Mesenchymal stem cell (in vitro differentiated cells and primary cell): ENCODE data around the gene COL23A1.

Experiments
- DNase-seq: peaks from one replicate; pipeline ENCODE4 v3.0.0-alpha.2; 2013
- H2AFZ ChIP-seq: one replicate; pipeline ENCODE4 v1.6.1; 2013; ENCODE audit warnings: low read depth, mild to moderate bottlenecking, control low read depth, inconsistent platforms, low read length, moderate library complexity
- H2AK5ac ChIP-seq: 2 replicates; pipeline ENCODE4 v1.6.1; 2013; ENCODE audit warnings: low read length, moderate library complexity, mild to moderate bottlenecking, inconsistent platforms; ENCODE audit not compliant: severe bottlenecking
- H2BK120ac ChIP-seq: one replicate; pipeline ENCODE4 v1.6.1; 2013; ENCODE audit warnings: low read depth, mild to moderate bottlenecking, inconsistent platforms, low read length, moderate library complexity
- H2BK12ac ChIP-seq, 2 experiments: one replicate each; pipeline ENCODE4 v1.6.1; 2013; ENCODE audit warnings: inconsistent platforms in 2 of 2, low read length in 2 of 2, mild to moderate bottlenecking in 2 of 2, moderate library complexity in 2 of 2, control low read depth in 1 of 2
- H2BK15ac ChIP-seq: one replicate; pipeline ENCODE4 v1.6.1; 2013; ENCODE audit warnings: mild to moderate bottlenecking, low read depth, inconsistent platforms; ENCODE audit not compliant: poor library complexity, severe bottlenecking
- H2BK5ac ChIP-seq: 2 replicates; pipeline ENCODE4 v1.6.1; 2013; ENCODE audit warnings: low read depth, mild to moderate bottlenecking, low read length, control low read depth, inconsistent platforms; ENCODE audit not compliant: poor library complexity, severe bottlenecking
- H3K14ac ChIP-seq, 2 experiments: one replicate each; pipeline ENCODE4 v1.6.1; 2013; ENCODE audit warnings: inconsistent platforms in 2 of 2, low read length in 2 of 2, control low read depth in 1 of 2, mild to moderate bottlenecking in 1 of 2, moderate library complexity in 1 of 2
- H3K18ac ChIP-seq, 2 experiments: one replicate each; pipeline ENCODE4 v1.6.1; 2013; ENCODE audit warnings: inconsistent platforms in 2 of 2, low read length in 2 of 2, control low read depth in 1 of 2, low read depth in 1 of 2, mild to moderate bottlenecking in 1 of 2
- H3K23ac ChIP-seq, 2 experiments: one replicate each; pipeline ENCODE4 v1.6.1; 2013; ENCODE audit warnings: inconsistent platforms in 2 of 2, low read length in 2 of 2, mild to moderate bottlenecking in 2 of 2, moderate library complexity in 2 of 2, control low read depth in 1 of 2
- H3K27ac ChIP-seq: 2 replicates; pipeline ENCODE4 v1.5.1; 2013; ENCODE audit warnings: mild to moderate bottlenecking, moderate library complexity, low read length, control low read depth, inconsistent platforms; ENCODE audit not compliant: poor library complexity, severe bottlenecking
- H3K27me3 ChIP-seq, 2 experiments: 2 replicates each; pipeline versions ENCODE4 v1.6.1 to v1.7.0; 2013; ENCODE audit warnings: low read length in 2 of 2, mild to moderate bottlenecking in 2 of 2, moderate library complexity in 2 of 2, control low read depth in 1 of 2, inconsistent platforms in 1 of 2; ENCODE audit not compliant: control insufficient read depth in 1 of 2, insufficient read depth in 1 of 2
- H3K36me3 ChIP-seq, 2 experiments: 2 replicates each; pipeline versions ENCODE4 v1.6.1 to v1.7.0; 2013; ENCODE audit warnings: low read length in 2 of 2, control low read depth in 1 of 2, inconsistent platforms in 1 of 2, low read depth in 1 of 2, mild to moderate bottlenecking in 1 of 2; ENCODE audit not compliant: insufficient read depth in 2 of 2, control insufficient read depth in 1 of 2
- H3K4ac ChIP-seq, 2 experiments: one replicate each; pipeline ENCODE4 v1.6.1; 2013; ENCODE audit warnings: inconsistent platforms in 2 of 2, low read length in 2 of 2, mild to moderate bottlenecking in 2 of 2, moderate library complexity in 2 of 2, control low read depth in 1 of 2, low read depth in 1 of 2
- H3K4me1 ChIP-seq: 2 replicates; pipeline ENCODE4 v1.6.1; 2013; ENCODE audit warnings: low read depth, low read length, control low read depth; ENCODE audit not compliant: control insufficient read depth, insufficient read depth
- H3K4me2 ChIP-seq: 2 replicates; pipeline ENCODE4 v1.6.1; 2013; ENCODE audit warnings: low read length, mild to moderate bottlenecking, inconsistent platforms; ENCODE audit not compliant: poor library complexity, severe bottlenecking
- H3K4me3 ChIP-seq, 2 experiments: 2 replicates each; pipeline versions ENCODE4 v1.5.1 to v1.7.0; 2013; ENCODE audit warnings: low read length in 2 of 2, mild to moderate bottlenecking in 2 of 2, control low read depth in 1 of 2, low read depth in 1 of 2; ENCODE audit not compliant: insufficient read depth in 1 of 2
- H3K79me1 ChIP-seq: replicated peaks from 2 replicates; pipeline ENCODE4 v1.6.1; 2013; ENCODE audit warnings: mild to moderate bottlenecking, control low read depth, low read length, inconsistent platforms; ENCODE audit not compliant: poor library complexity, severe bottlenecking
- H3K9ac ChIP-seq: 2 replicates; pipeline ENCODE4 v1.7.0; 2013; ENCODE audit warnings: mild to moderate bottlenecking, low read length, moderate library complexity
- H3K9me3 ChIP-seq: 2 replicates; pipeline ENCODE4 v1.7.0; 2013; ENCODE audit warnings: mild to moderate bottlenecking, low read length; ENCODE audit not compliant: control insufficient read depth
- H4K8ac ChIP-seq: one replicate; pipeline ENCODE4 v1.6.1; 2013; ENCODE audit warnings: inconsistent platforms, mild to moderate bottlenecking, low read length, moderate library complexity
- H4K91ac ChIP-seq: one replicate; pipeline ENCODE4 v1.6.1; 2013; ENCODE audit warnings: mild to moderate bottlenecking, low read length, inconsistent platforms
- WGBS: methylation state at CpG from one replicate; pipeline ENCODE4 v1.1.7; 2013; ENCODE audit warnings: mixed read lengths; 5-methylcytosine and 5-hydroxymethylcytosine counted together

The COL23A1 gene

DNA sequence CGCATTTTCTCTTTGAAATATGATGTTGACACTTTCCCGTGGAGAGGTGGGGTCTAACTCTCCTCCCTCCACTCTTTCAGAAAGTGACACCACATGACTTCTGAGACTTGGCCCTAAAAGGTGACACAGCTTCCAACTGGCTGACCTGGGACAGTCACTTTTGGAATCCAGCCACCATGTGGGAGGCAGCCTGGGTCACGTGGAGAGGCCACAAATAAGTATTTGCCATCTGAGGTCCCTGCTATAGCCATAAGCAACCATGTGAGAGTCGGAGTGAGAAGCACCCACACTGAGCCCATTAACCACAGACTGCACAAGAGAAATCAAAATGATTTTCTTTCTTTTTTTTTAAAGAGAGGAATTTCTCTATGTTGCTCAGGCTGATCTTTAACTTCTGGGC lies 353.5 kb downstream of the COL23A1 start:
- WGBS, result 95% methylated on average over 4 of the region's 4 CpGs

DNA sequence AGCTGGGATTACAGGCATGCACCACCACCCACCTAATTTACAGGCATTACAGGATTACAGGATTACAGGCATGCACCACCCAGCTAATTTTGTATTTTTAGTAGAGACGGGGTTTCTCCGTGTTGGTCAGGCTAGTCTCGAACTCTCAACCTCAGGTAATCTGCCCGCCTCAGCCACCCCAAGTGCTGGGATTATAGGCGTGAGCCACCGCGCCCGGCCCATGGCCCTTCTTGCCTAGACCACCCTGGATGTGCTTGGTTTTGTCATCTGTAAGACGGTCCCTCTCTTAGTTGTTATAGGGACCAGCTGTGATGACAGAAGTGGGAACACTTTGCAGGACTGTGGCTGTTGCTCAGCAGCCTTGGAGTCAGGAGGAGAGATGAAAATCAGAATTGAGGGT lies 354.1 kb downstream of the COL23A1 start:
- H4K91ac ChIP-seq, result no peak overlapping the region
- no peak overlapping the region for H3K4ac ChIP-seq
- no peak for DNase-seq
- peaks cover 0 to 3% of the 10 kb centered on the region in 2 experiments for H3K36me3 ChIP-seq
- H2BK120ac ChIP-seq, result no peak overlapping the region
- H3K4me2 ChIP-seq, result no peak overlapping the region
- WGBS, result 95% methylated on average over 9 of the region's 9 CpGs
- no peak overlapping the region for H2BK15ac ChIP-seq
- H3K18ac ChIP-seq, result no peak overlapping the region
- H3K9ac ChIP-seq, result no peak overlapping the region
- H2AK5ac ChIP-seq, result no peak overlapping the region
- no peaks in the 10 kb centered on the region for H3K27me3 ChIP-seq
- H3K23ac ChIP-seq, result no peak overlapping the region
- no peak overlapping the region for H3K27ac ChIP-seq
- no peak overlapping the region for H2AFZ ChIP-seq
- H2BK12ac ChIP-seq, result no peak overlapping the region
- no peak overlapping the region for H3K14ac ChIP-seq
- no peak overlapping the region for H4K8ac ChIP-seq
- peaks cover under 1% of the 10 kb centered on the region for H3K79me1 ChIP-seq
- no peak overlapping the region for H3K4me3 ChIP-seq
- H2BK5ac ChIP-seq, result no peak overlapping the region
- H3K4me1 ChIP-seq, result peaks cover 17% of the 10 kb centered on the region
- no peaks in the 10 kb centered on the region for H3K9me3 ChIP-seq

More for the DNA sequence above, 353.5 kb downstream of the COL23A1 start:
- H2BK5ac ChIP-seq, result no peak overlapping the region
- H3K4me3 ChIP-seq, result no peak overlapping the region
- no peaks in the 10 kb centered on the region for H3K36me3 ChIP-seq
- H2BK120ac ChIP-seq, result no peak overlapping the region
- H3K27ac ChIP-seq, result no peak overlapping the region
- no peak for DNase-seq
- no peak overlapping the region for H3K18ac ChIP-seq
- no peaks in the 10 kb centered on the region for H3K9me3 ChIP-seq
- no peak overlapping the region for H4K91ac ChIP-seq
- H2BK15ac ChIP-seq, result no peak overlapping the region
- peaks cover 11% of the 10 kb centered on the region for H3K4me1 ChIP-seq
- no peak overlapping the region for H4K8ac ChIP-seq
- H2AK5ac ChIP-seq, result no peak overlapping the region
- no peak overlapping the region for H3K14ac ChIP-seq
- no peak overlapping the region for H2AFZ ChIP-seq
- no peak overlapping the region for H3K4me2 ChIP-seq
- H3K4ac ChIP-seq, result no peak overlapping the region
- H3K23ac ChIP-seq, result no peak overlapping the region
- H3K79me1 ChIP-seq, result no peaks in the 10 kb centered on the region
- no peaks in the 10 kb centered on the region for H3K27me3 ChIP-seq
- H2BK12ac ChIP-seq, result no peak overlapping the region
- no peak overlapping the region for H3K9ac ChIP-seq

DNA sequence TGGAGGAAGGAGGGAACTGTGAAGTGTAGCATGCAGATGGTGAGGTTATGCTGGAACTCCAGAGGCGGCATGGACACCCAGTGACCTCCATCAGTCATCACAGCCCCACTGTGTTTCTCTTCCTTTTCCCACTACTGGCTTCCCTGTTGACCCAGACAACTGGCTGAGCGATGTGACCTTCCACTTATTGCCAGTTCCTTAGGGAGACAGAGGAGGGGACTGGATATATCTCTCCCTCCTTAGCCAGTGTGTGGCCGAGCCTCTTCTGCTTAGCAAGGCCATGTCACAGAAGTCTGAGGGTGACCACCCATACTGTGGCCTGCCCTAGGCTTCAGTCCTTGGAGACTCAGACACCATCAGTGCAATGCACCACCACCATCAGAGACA lies 354.6 kb downstream of the COL23A1 start:
- H2AFZ ChIP-seq, result no peak overlapping the region
- H3K36me3 ChIP-seq, result peaks cover 1 to 6% of the 10 kb centered on the region in 2 experiments
- no peak overlapping the region for H2BK120ac ChIP-seq
- no peak overlapping the region for H2AK5ac ChIP-seq
- H3K79me1 ChIP-seq, result peaks cover 3% of the 10 kb centered on the region
- H3K9ac ChIP-seq, result no peak overlapping the region
- H3K9me3 ChIP-seq, result no peaks in the 10 kb centered on the region
- peaks cover 20% of the 10 kb centered on the region for H3K4me1 ChIP-seq
- no peak overlapping the region for H3K14ac ChIP-seq
- H3K4me3 ChIP-seq, result no peak overlapping the region
- no peak overlapping the region for H3K4me2 ChIP-seq
- no peak overlapping the region for H3K18ac ChIP-seq
- H2BK15ac ChIP-seq, result no peak overlapping the region
- no peak for DNase-seq
- 96% methylated on average over 2 of the region's 3 CpGs for WGBS
- H3K4ac ChIP-seq, result no peak overlapping the region
- H4K91ac ChIP-seq, result no peak overlapping the region
- no peak overlapping the region for H2BK5ac ChIP-seq
- no peaks in the 10 kb centered on the region for H3K27me3 ChIP-seq
- no peak overlapping the region for H2BK12ac ChIP-seq
- no peak overlapping the region for H4K8ac ChIP-seq
- H3K23ac ChIP-seq, result no peak overlapping the region
- H3K27ac ChIP-seq, result no peak overlapping the region

DNA sequence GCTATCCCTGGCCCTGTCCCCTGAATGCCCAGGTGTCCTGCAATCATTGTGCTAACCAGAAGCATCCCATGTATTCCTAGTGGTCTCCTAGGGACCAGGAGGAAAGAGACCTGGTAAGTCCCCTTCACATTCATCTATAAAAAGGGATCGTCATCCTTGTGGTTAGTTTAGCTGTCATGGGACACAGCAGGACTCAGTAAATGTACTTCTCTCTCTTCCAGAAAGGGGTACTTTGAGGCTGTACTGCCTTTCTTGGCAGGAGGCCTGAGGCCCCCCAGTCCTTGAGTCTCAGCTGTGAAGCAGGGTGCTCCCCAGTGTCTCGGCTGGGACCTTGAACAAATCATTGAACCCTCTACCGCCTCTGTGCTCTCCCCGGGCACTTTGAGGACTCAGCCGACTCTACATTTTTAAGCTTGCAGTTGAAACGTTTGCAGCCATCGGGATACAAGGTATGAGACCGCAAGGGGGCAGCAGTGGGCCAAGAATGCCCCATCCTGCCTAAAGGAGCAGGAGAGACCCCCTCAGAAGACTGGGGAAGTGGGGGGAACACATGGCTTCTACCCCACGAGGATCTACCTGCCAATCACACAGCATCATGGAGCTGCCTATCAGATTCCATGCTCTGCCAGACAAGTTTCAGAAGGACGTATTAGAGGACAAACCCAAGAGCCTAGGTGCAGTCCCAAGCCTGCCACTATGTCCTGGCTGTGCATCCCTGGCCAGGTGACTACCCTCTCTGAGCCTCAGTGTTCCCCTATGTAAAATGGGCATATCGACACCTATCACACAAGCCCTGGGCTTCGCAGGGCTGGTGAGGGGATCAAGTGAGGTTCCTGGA lies 355.2 kb downstream of the COL23A1 start:
- Histone ChIP-seq H3K9me3 (no peaks in the 10 kb centered on the region), H2BK120ac (no peak overlapping the region), H4K91ac (no peak overlapping the region), H3K27ac (no peak overlapping the region), H2BK15ac (no peak overlapping the region), H3K18ac (no peak overlapping the region), H2AK5ac (no peak overlapping the region), H3K4me3 (no peak overlapping the region), H3K79me1 (peaks cover 6% of the 10 kb centered on the region), H2BK5ac (no peak overlapping the region), H2BK12ac (no peak overlapping the region), H4K8ac (no peak overlapping the region), H3K23ac (no peak overlapping the region), H3K36me3 (peaks cover 7% of the 10 kb centered on the region in 2 experiments), H3K4me1 (peaks cover 24% of the 10 kb centered on the region), H3K4ac (no peak overlapping the region), H3K9ac (peak overlapping the region; percentile 40), H3K27me3 (no peaks in the 10 kb centered on the region), H3K14ac (no peak overlapping the region), H2AFZ (no peak overlapping the region), H3K4me2 (no peak overlapping the region)
- peak; percentile 60 for DNase-seq
- WGBS, result 14% methylated on average over 10 of the region's 12 CpGs
